ENCODE data around the gene TMEM248. TPM values are rescaled to one million over a fixed set of nuclear protein-coding genes. Genes with fewer than 3 reads are reported as not detected.

The TMEM248 gene
- total RNA-seq, 2 experiments from 2014 or later: 64.7 to 67.4 TPM

- Mint-ChIP-seq H3K36me3 (ENCODE audit: low read depth) (peaks cover 65% of the 10 kb centered on the region), H3K27ac (no peak overlapping the region), H3K4me1 (ENCODE audit: low read depth) (no peaks in the 10 kb centered on the region), H3K27me3 (no peaks in the 10 kb centered on the region), H3K4me3 (no peak overlapping the region), H3K9me3 (no peaks in the 10 kb centered on the region)
- Histone ChIP-seq H3K27ac (ENCODE audit: low read depth in 1 of 2, low read length in 2 of 2) (no peak overlapping the region), H3K27me3 (ENCODE audit: control insufficient read depth in 1 of 2, insufficient read depth in 2 of 2, low read length in 2 of 2) (no peaks in the 10 kb centered on the region), H3K36me3 (ENCODE audit: insufficient read depth, low read length) (peaks cover 51% of the 10 kb centered on the region), H3K9me3 (ENCODE audit: control insufficient read depth in 1 of 2, insufficient read depth in 1 of 2, low read length in 2 of 2) (no peaks in the 10 kb centered on the region), H3K4me1 (ENCODE audit: insufficient read depth, low read length) (no peaks in the 10 kb centered on the region), H3K4me3 (ENCODE audit: low read length) (no peak overlapping the region)
- TF ChIP-seq CTCF (IDR thresholded peaks at IDR 0.05): no peak
- POLR2A ChIA-PET: no interaction called here
- ATAC-seq (ENCODE audit: poor library complexity): no peak
- intact Hi-C loops (cut with DNase I, micrococcal nuclease): no loop called here
- CTCF ChIA-PET: no interaction called here
- no peak for DNase-seq
Observed at GRCh38 chr7:66958538-66959350, 37.7 kb downstream of the TMEM248 start.

GRCh38 chr7:66960192-66960591, 39.2 kb downstream of the TMEM248 start:
- ATAC-seq (ENCODE audit: poor library complexity) (no peak), DNase-seq (no peak)
- ChIA-PET CTCF (no interaction called here), POLR2A (no interaction called here)
- intact Hi-C loops (cut with DNase I, micrococcal nuclease): no loop called here
- H3K4me1 Mint-ChIP-seq (ENCODE audit: low read depth): no peaks in the 10 kb centered on the region
- no peak overlapping the region for H3K4me3 ChIP-seq (ENCODE audit: low read length)
- no peaks in the 10 kb centered on the region for H3K27me3 Mint-ChIP-seq
- H3K27me3 ChIP-seq (ENCODE audit: control insufficient read depth in 1 of 2, insufficient read depth in 2 of 2, low read length in 2 of 2): no peaks in the 10 kb centered on the region
- no peaks in the 10 kb centered on the region for H3K4me1 ChIP-seq (ENCODE audit: insufficient read depth, low read length)
- H3K36me3 ChIP-seq (ENCODE audit: insufficient read depth, low read length): peaks cover 42% of the 10 kb centered on the region
- no peak for TF ChIP-seq CTCF (IDR thresholded peaks at IDR 0.05)
- peaks cover 58% of the 10 kb centered on the region for H3K36me3 Mint-ChIP-seq (ENCODE audit: low read depth)
- H3K9me3 ChIP-seq (ENCODE audit: control insufficient read depth in 1 of 2, insufficient read depth in 1 of 2, low read length in 2 of 2): no peaks in the 10 kb centered on the region
- no peak overlapping the region for H3K27ac Mint-ChIP-seq
- H3K9me3 Mint-ChIP-seq: no peaks in the 10 kb centered on the region
- no peak overlapping the region for H3K27ac ChIP-seq (ENCODE audit: low read depth in 1 of 2, low read length in 2 of 2)
- no peak overlapping the region for H3K4me3 Mint-ChIP-seq

DNA sequence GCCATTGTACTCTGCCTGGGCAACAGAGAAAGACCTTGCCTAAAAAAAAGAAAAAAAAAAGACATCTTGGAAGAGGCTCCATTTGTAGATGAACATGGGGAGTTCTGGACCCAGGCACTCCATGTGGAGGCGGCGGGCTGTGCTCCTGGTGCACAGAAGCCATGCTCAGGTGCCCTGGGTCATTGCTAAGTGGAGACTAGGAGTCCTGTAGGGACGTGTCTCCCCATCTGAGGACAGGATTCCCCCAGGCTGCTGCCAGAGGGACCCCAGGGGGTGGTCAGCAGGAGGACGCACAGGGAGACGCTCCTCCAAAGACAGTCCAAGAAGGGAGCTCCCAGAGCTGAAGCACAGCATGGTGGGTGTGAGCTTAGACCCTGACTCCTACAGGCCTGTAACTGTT, 40.1 kb downstream of the TMEM248 start:
- H3K9me3 ChIP-seq (ENCODE audit: control insufficient read depth in 1 of 2, insufficient read depth in 1 of 2, low read length in 2 of 2): no peaks in the 10 kb centered on the region
- DNase-seq (no peak), ATAC-seq (ENCODE audit: poor library complexity) (no peak)
- H3K36me3 ChIP-seq (ENCODE audit: insufficient read depth, low read length): peaks cover 32% of the 10 kb centered on the region
- H3K27ac ChIP-seq (ENCODE audit: low read depth in 1 of 2, low read length in 2 of 2): no peak overlapping the region
- H3K4me3 ChIP-seq (ENCODE audit: low read length): no peak overlapping the region
- no peaks in the 10 kb centered on the region for H3K27me3 ChIP-seq (ENCODE audit: control insufficient read depth in 1 of 2, insufficient read depth in 2 of 2, low read length in 2 of 2)
- no peak for TF ChIP-seq CTCF (IDR thresholded peaks at IDR 0.05)
- Mint-ChIP-seq H3K36me3 (ENCODE audit: low read depth) (peaks cover 49% of the 10 kb centered on the region), H3K27me3 (no peaks in the 10 kb centered on the region), H3K4me1 (ENCODE audit: low read depth) (no peaks in the 10 kb centered on the region), H3K27ac (no peak overlapping the region), H3K4me3 (no peak overlapping the region), H3K9me3 (no peaks in the 10 kb centered on the region)
- intact Hi-C loops (cut with DNase I, micrococcal nuclease): no loop called here
- ChIA-PET POLR2A (no interaction called here), CTCF (no interaction called here)
- H3K4me1 ChIP-seq (ENCODE audit: insufficient read depth, low read length): no peaks in the 10 kb centered on the region

Measured in CD4-positive, alpha-beta T cell (primary cell).